DOHH2 (cell line): ENCODE results near the gene TBL3.

Experiments
- H3F3A ChIP-seq: fragments of 200-600 bp; sonication (generic), shearing (Covaris generic); 2 replicates; pipeline ENCODE4 v1.6.0; 2016; ENCODE audit warnings: antibody characterized with exemption, mild to moderate bottlenecking; ENCODE audit not compliant: control insufficient read depth, insufficient read depth
- H3K27ac ChIP-seq: fragments of 200-600 bp; sonication (generic); 2 replicates; pipeline ENCODE4 v1.5.1; 2014; ENCODE audit warnings: low read depth, mild to moderate bottlenecking, low read length, moderate library complexity
- H3K27me3 ChIP-seq: fragments of 200-600 bp; sonication (generic); 2 replicates; pipeline ENCODE4 v1.6.1; 2014; ENCODE audit warnings: mild to moderate bottlenecking, low read length, mixed read lengths; ENCODE audit not compliant: control insufficient read depth
- H3K36me3 ChIP-seq: fragments of 200-600 bp; sonication (generic); 2 replicates; pipeline ENCODE4 v1.6.1; 2014; ENCODE audit warnings: mild to moderate bottlenecking, low read length, moderate library complexity, mixed read lengths; ENCODE audit not compliant: control insufficient read depth
- H3K4me1 ChIP-seq: fragments of 200-600 bp; sonication (generic); 2 replicates; pipeline ENCODE4 v1.6.1; 2014; ENCODE audit warnings: mild to moderate bottlenecking, low read length, mixed read lengths; ENCODE audit not compliant: control insufficient read depth
- H3K4me2 ChIP-seq: fragments of 200-600 bp; sonication (generic); 2 replicates; pipeline ENCODE4 v1.6.0; 2014; ENCODE audit warnings: mild to moderate bottlenecking, low read length, moderate library complexity
- H3K4me3 ChIP-seq: fragments of 200-600 bp; sonication (generic); 2 replicates; pipeline ENCODE4 v1.5.1; 2014; ENCODE audit warnings: mild to moderate bottlenecking, low read length, mixed read lengths
- H3K79me2 ChIP-seq: fragments of 200-600 bp; sonication (generic); 2 replicates; pipeline ENCODE4 v1.6.1; 2014; ENCODE audit warnings: mild to moderate bottlenecking, low read length, mixed read lengths; ENCODE audit not compliant: control insufficient read depth
- H3K9me2 ChIP-seq: fragments of 200-600 bp; sonication (generic); replicated peaks from 2 replicates; pipeline ENCODE4 v1.6.1; 2014; ENCODE audit warnings: mild to moderate bottlenecking, low read length, mixed read lengths; ENCODE audit not compliant: control insufficient read depth
- H3K9me3 ChIP-seq: fragments of 200-600 bp; sonication (generic); 2 replicates; pipeline ENCODE4 v1.6.1; 2014; ENCODE audit warnings: antibody characterized with exemption, low read length, mixed read lengths; ENCODE audit not compliant: control insufficient read depth, insufficient read depth
- H4K20me1 ChIP-seq: fragments of 200-600 bp; sonication (generic); 2 replicates; pipeline ENCODE4 v1.6.0; 2014; ENCODE audit warnings: low read depth, mild to moderate bottlenecking, antibody characterized with exemption, low read length, moderate library complexity; ENCODE audit not compliant: control insufficient read depth, insufficient read depth
- EZH2phosphoT487 ChIP-seq: fragments of 200-600 bp; sonication (generic); IDR thresholded peaks from 2 replicates; pipeline ENCODE4 v1.6.1; 2017; ENCODE audit warnings: borderline replicate concordance, mild to moderate bottlenecking, antibody characterized with exemption, low read length, moderate library complexity, mixed read lengths
- TF ChIP-seq, protein P1 (sequence below): fragments of 200-600 bp; sonication (generic); IDR thresholded peaks from one replicate; pipeline ENCODE4 v1.5.1; 2014; ENCODE audit warnings: antibody characterized with exemption, mild to moderate bottlenecking, low read depth, low read length; ENCODE audit not compliant: poor library complexity, severe bottlenecking

Gene TBL3

GRCh38 chr16:1997494-1998359, 25.9 kb downstream of the TBL3 start:
- Histone ChIP-seq H3F3A (peaks cover 24% of the 10 kb centered on the region), H3K4me1 (peaks cover 17% of the 10 kb centered on the region), H3K4me2 (no peak overlapping the region), H3K4me3 (no peak overlapping the region), H3K36me3 (peaks cover 72% of the 10 kb centered on the region), H3K9me3 (peaks cover 1% of the 10 kb centered on the region; the same call in 1 of the 2 replicates), H3K27ac (no peak overlapping the region), H3K27me3 (no peaks in the 10 kb centered on the region), H3K79me2 (peaks cover 13% of the 10 kb centered on the region), H4K20me1 (no peaks in the 10 kb centered on the region; the same call in 1 of the 2 replicates), H3K9me2 (no peaks in the 10 kb centered on the region)
- no peak for TF ChIP-seq EZH2phosphoT487
- TF ChIP-seq, protein P1, sequence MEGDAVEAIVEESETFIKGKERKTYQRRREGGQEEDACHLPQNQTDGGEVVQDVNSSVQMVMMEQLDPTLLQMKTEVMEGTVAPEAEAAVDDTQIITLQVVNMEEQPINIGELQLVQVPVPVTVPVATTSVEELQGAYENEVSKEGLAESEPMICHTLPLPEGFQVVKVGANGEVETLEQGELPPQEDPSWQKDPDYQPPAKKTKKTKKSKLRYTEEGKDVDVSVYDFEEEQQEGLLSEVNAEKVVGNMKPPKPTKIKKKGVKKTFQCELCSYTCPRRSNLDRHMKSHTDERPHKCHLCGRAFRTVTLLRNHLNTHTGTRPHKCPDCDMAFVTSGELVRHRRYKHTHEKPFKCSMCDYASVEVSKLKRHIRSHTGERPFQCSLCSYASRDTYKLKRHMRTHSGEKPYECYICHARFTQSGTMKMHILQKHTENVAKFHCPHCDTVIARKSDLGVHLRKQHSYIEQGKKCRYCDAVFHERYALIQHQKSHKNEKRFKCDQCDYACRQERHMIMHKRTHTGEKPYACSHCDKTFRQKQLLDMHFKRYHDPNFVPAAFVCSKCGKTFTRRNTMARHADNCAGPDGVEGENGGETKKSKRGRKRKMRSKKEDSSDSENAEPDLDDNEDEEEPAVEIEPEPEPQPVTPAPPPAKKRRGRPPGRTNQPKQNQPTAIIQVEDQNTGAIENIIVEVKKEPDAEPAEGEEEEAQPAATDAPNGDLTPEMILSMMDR = no peak

DNA sequence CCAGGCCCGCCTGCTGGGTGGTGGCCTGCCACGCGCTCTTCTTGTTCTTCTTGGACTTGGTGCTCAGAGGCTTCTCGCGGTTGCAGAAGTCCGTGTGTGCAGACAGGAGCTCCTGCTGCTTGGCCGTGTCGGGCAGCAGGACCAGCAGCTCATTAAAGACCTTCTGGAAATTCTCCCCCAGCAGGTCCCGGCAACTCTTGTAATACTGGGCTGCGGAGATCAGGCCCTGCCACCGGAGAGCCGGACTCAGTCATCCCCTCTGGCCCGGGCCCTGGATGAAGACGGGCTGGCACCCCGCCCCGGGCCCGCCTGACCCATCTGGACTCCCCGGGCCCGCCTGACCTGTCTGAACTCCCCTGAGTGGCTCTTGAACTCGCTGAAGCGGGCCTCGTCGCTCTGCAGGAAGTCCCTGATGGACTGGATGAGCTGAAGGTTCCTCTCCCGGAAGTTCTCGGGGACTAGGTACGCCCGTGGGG, 26.5 kb downstream of the TBL3 start:
- Histone ChIP-seq H3K27ac (no peak overlapping the region), H3K36me3 (peaks cover 75% of the 10 kb centered on the region)

DNA sequence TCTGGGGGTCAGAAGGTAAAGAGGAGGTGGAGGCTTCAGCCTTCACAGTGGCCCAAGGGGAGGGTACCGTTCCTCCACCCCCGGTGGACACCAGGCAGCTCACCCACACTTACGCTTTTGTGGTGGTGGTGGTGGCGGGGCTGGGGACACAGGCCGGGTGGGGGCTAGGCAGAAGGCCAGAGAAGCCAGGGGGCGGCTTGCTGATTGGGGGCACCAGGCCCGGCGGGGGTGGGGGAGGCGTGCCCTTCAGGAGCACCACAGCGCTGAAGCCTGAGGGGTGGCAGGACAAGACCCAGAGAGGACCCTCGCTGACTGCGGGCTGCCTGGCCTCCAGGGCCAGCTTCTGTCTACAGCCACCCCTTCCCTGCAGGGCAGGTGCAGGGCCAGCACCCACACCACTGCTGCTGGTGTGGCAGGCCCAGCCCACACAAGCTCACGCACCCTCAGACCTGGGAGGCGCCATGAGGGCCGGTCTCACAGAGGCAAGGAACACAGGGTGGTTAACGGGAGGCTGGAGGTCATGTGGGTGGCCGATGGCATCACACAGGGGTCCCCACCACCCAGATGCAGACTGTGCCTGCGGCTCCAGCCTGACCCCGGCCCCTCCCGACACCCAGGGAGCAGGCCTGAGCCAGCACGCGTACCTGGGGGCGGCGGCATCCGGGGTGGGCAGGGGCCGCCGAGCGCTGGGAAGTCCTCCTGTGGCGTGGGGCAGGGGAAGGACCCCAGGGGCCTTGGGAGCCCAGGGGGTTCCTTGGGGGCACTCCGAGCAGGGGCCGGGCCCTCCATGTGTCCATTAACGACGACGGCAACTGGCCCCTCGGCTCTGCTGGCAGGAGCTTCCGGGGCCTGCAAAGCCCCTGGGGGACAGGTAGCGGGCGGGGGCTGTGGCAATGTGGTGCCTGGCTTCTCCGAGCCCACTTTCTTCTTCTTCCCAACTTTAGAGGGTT, 27.3 kb downstream of the TBL3 start:
- H3K27ac ChIP-seq = no peak overlapping the region
- TF ChIP-seq, protein P1 = no peak
- no peak for TF ChIP-seq EZH2phosphoT487
- no peak overlapping the region for H3K4me3 ChIP-seq
- no peaks in the 10 kb centered on the region for H3K27me3 ChIP-seq
- peaks cover 6% of the 10 kb centered on the region for H3K4me1 ChIP-seq
- no peak overlapping the region for H3K4me2 ChIP-seq
- no peaks in the 10 kb centered on the region for H3K9me3 ChIP-seq
- peaks cover 27% of the 10 kb centered on the region for H3K79me2 ChIP-seq
- H3K36me3 ChIP-seq = peaks cover 80% of the 10 kb centered on the region
- H3K9me2 ChIP-seq = no peaks in the 10 kb centered on the region
- peaks cover 17% of the 10 kb centered on the region for H3F3A ChIP-seq
- peaks cover 10% of the 10 kb centered on the region for H4K20me1 ChIP-seq

More for the DNA sequence above, 26.5 kb downstream of the TBL3 start:
- Histone ChIP-seq H3F3A (peaks cover 24% of the 10 kb centered on the region), H4K20me1 (peaks cover 7% of the 10 kb centered on the region), H3K9me2 (no peaks in the 10 kb centered on the region), H3K4me2 (no peak overlapping the region), H3K27me3 (no peaks in the 10 kb centered on the region), H3K9me3 (no peaks in the 10 kb centered on the region), H3K4me1 (peaks cover 10% of the 10 kb centered on the region), H3K79me2 (peaks cover 20% of the 10 kb centered on the region), H3K4me3 (no peak overlapping the region)
- no peak for TF ChIP-seq EZH2phosphoT487
- TF ChIP-seq, protein P1 = no peak
